BJ (cell line): ENCODE data around the gene NR5A1. TPM values are rescaled to one million over a fixed set of nuclear protein-coding genes. Genes with fewer than 3 reads are reported as not detected.

Source experiments
- CTCF ChIA-PET: fragments of 350-600 bp; formaldehyde crosslinking; extraction: SDS; loops from one replicate; lab custom pipeline; 2021; ENCODE audit warnings: antibody characterized with exemption, inconsistent platforms; lab: Yijun Ruan, JAX
- POLR2A ChIA-PET: fragments of 300-600 bp; sonication (Branson Sonifier 250); formaldehyde crosslinking; extraction: SDS; loops from one replicate; lab custom pipeline; 2021; ENCODE audit warnings: antibody characterized with exemption; lab: Charles Lee
- DNase-seq: peaks from one replicate; pipeline ENCODE4 v3.0.0-alpha.2; 2011; ENCODE audit warnings: low read depth
- H3K27me3 ChIP-seq: 2 replicates; pipeline ENCODE4 v1.6.0; 2011; ENCODE audit warnings: low read length; ENCODE audit not compliant: control insufficient read depth, insufficient read depth
- H3K36me3 ChIP-seq: 2 replicates; pipeline ENCODE4 v1.5.1; 2011; ENCODE audit warnings: low read length; ENCODE audit not compliant: control insufficient read depth, insufficient read depth
- H3K4me3 ChIP-seq: 2 replicates; pipeline ENCODE4 v1.5.1; 2011; ENCODE audit warnings: low read depth, mild to moderate bottlenecking, control low read depth, low read length
- CTCF ChIP-seq: IDR thresholded peaks from 2 replicates; pipeline ENCODE4 v1.5.1; 2011; ENCODE audit warnings: low read depth, mild to moderate bottlenecking, control low read depth, inconsistent platforms, low read length, moderate library complexity; ENCODE audit not compliant: insufficient read depth
- polyA plus RNA-seq: library from polyadenylated mRNA; depleted of rRNA; stranded (reverse); fragments of >200 nt; gene quantifications from 2 replicates; pipeline ENCODE4 v1.2.3, GENCODE V29; 2011

Gene NR5A1
- polyA plus RNA-seq, 1 experiment = not detected

GRCh38 chr9:124442826-124443225, 64.4 kb downstream of the NR5A1 start:
- DNase-seq = no peak
- Histone ChIP-seq H3K4me3 (no peak overlapping the region), H3K27me3 (peaks cover 7% of the 10 kb centered on the region), H3K36me3 (no peaks in the 10 kb centered on the region)
- no peak for TF ChIP-seq CTCF
- POLR2A ChIA-PET = no interaction called here
- CTCF ChIA-PET = no interaction called here

- no peak for DNase-seq
- Histone ChIP-seq H3K27me3 (peaks cover 7% of the 10 kb centered on the region), H3K4me3 (no peak overlapping the region), H3K36me3 (no peaks in the 10 kb centered on the region)
- POLR2A ChIA-PET = no interaction called here
- no peak for TF ChIP-seq CTCF
- CTCF ChIA-PET = no interaction called here
These were observed 64.8 kb downstream of the NR5A1 start for GRCh38 chr9:124442379-124442778.

GRCh38 chr9:124441291-124441690, 65.9 kb downstream of the NR5A1 start:
- DNase-seq = no peak

GRCh38 chr9:124440786-124441185, 66.4 kb downstream of the NR5A1 start:
- no peak for TF ChIP-seq CTCF
- ChIA-PET POLR2A (no interaction called here), CTCF (no interaction called here)
- Histone ChIP-seq H3K36me3 (no peaks in the 10 kb centered on the region), H3K27me3 (peaks cover 7% of the 10 kb centered on the region), H3K4me3 (no peak overlapping the region)
- no peak for DNase-seq

More at GRCh38 chr9:124441291-124441690, 65.9 kb downstream of the NR5A1 start:
- Histone ChIP-seq H3K36me3 (no peaks in the 10 kb centered on the region), H3K27me3 (peaks cover 7% of the 10 kb centered on the region), H3K4me3 (no peak overlapping the region)
- ChIA-PET CTCF (no interaction called here), POLR2A (no interaction called here)
- TF ChIP-seq CTCF = no peak

GRCh38 chr9:124439686-124440243, 67.4 kb downstream of the NR5A1 start:
- POLR2A ChIA-PET = no interaction called here
- no peaks in the 10 kb centered on the region for H3K36me3 ChIP-seq
- CTCF ChIA-PET = interaction anchor here (1.0 kb wide), 1 partner anchor 21 kb away, joined by 3 read pairs; no protein-coding TSS in a partner anchor
- no peak for DNase-seq
- H3K4me3 ChIP-seq = no peak overlapping the region
- no peak for TF ChIP-seq CTCF
- H3K27me3 ChIP-seq = peaks cover 7% of the 10 kb centered on the region
